ENCODE data around the gene LASP1NB.

Gene LASP1NB

GRCh38 chr17:38960402-38960801 lies 35.0 kb downstream of the LASP1NB start:
- Histone ChIP-seq H2AFZ (ENCODE audit: low read length) (no peak overlapping the region), H3K4me2 (ENCODE audit: insufficient read depth, low read length, poor library complexity, severe bottlenecking) (no peak overlapping the region), H2BK15ac (ENCODE audit: low read length) (no peak overlapping the region), H2BK12ac (ENCODE audit: low read length) (no peak overlapping the region), H4K8ac (ENCODE audit: low read depth, low read length) (no peak overlapping the region), H3K23ac (ENCODE audit: low read depth, low read length, poor library complexity) (no peak overlapping the region), H2BK5ac (ENCODE audit: low read length) (no peak overlapping the region), H2BK120ac (ENCODE audit: low read depth, low read length) (no peak overlapping the region), H3K27ac (replicated peaks; ENCODE audit: low read length) (no peak overlapping the region), H3K4ac (ENCODE audit: low read length) (no peak overlapping the region), H2AK5ac (ENCODE audit: low read depth, low read length) (no peak overlapping the region), H3K79me1 (ENCODE audit: low read depth, low read length) (no peaks in the 10 kb centered on the region), H3K9me3 (replicated peaks in 1 of 2; ENCODE audit: control insufficient read depth in 2 of 2, insufficient read depth in 1 of 2, low read depth in 1 of 2, low read length in 2 of 2) (no peaks in the 10 kb centered on the region), H3K18ac (ENCODE audit: low read length) (no peak overlapping the region), H3K9ac (ENCODE audit: low read depth, low read length, poor library complexity) (no peak overlapping the region), H4K91ac (ENCODE audit: low read depth, low read length, poor library complexity) (no peak overlapping the region), H3K27me3 (ENCODE audit: control insufficient read depth in 3 of 3, insufficient read depth in 3 of 3, low read depth in 1 of 3, low read length in 3 of 3) (peaks cover 0 to 4% (median 0%) of the 10 kb centered on the region in 3 experiments), H3K14ac (ENCODE audit: low read length) (no peak overlapping the region), H3K4me3 (ENCODE audit: low read length in 2 of 2) (no peak overlapping the region), H3K4me1 (ENCODE audit: control insufficient read depth in 2 of 2, insufficient read depth in 1 of 2, low read depth in 1 of 2, low read length in 2 of 2) (no peaks in the 10 kb centered on the region), H3K36me3 (replicated peaks in 1 of 2; ENCODE audit: control insufficient read depth in 2 of 2, insufficient read depth in 2 of 2, low read length in 2 of 2) (no peaks in the 10 kb centered on the region)
- no peak for DNase-seq (ENCODE audit: low spot score)
- WGBS, 2 donors (ENCODE audit: extremely low coverage in 2 of 2, insufficient read length in 2 of 2, insufficient replicate concordance in 1 of 2) = no CpG with 5 or more reads among the region's 5 CpGs

- H3K27ac ChIP-seq (replicated peaks; ENCODE audit: low read length) = no peak overlapping the region
- no peak overlapping the region for H3K9ac ChIP-seq (ENCODE audit: low read depth, low read length, poor library complexity)
- no CpG with 5 or more reads among the region's 4 CpGs for WGBS, 2 donors (ENCODE audit: extremely low coverage in 2 of 2, insufficient read length in 2 of 2, insufficient replicate concordance in 1 of 2)
- H4K91ac ChIP-seq (ENCODE audit: low read depth, low read length, poor library complexity) = no peak overlapping the region
- no peaks in the 10 kb centered on the region for H3K4me1 ChIP-seq (ENCODE audit: control insufficient read depth in 2 of 2, insufficient read depth in 1 of 2, low read depth in 1 of 2, low read length in 2 of 2)
- H3K9me3 ChIP-seq (replicated peaks in 1 of 2; ENCODE audit: control insufficient read depth in 2 of 2, insufficient read depth in 1 of 2, low read depth in 1 of 2, low read length in 2 of 2) = peaks cover 0 to 1% of the 10 kb centered on the region in 2 donors
- no peak overlapping the region for H2BK120ac ChIP-seq (ENCODE audit: low read depth, low read length)
- no peak overlapping the region for H2BK12ac ChIP-seq (ENCODE audit: low read length)
- no peak for DNase-seq (ENCODE audit: low spot score)
- no peak overlapping the region for H2AK5ac ChIP-seq (ENCODE audit: low read depth, low read length)
- no peak overlapping the region for H3K18ac ChIP-seq (ENCODE audit: low read length)
- H3K36me3 ChIP-seq (replicated peaks in 1 of 2; ENCODE audit: control insufficient read depth in 2 of 2, insufficient read depth in 2 of 2, low read length in 2 of 2) = no peaks in the 10 kb centered on the region
- H3K27me3 ChIP-seq (ENCODE audit: control insufficient read depth in 3 of 3, insufficient read depth in 3 of 3, low read depth in 1 of 3, low read length in 3 of 3) = peaks cover 0 to 4% (median 0%) of the 10 kb centered on the region in 3 experiments
- H3K79me1 ChIP-seq (ENCODE audit: low read depth, low read length) = no peaks in the 10 kb centered on the region
- no peak overlapping the region for H3K4me2 ChIP-seq (ENCODE audit: insufficient read depth, low read length, poor library complexity, severe bottlenecking)
- H2BK5ac ChIP-seq (ENCODE audit: low read length) = no peak overlapping the region
- H3K23ac ChIP-seq (ENCODE audit: low read depth, low read length, poor library complexity) = no peak overlapping the region
- no peak overlapping the region for H2AFZ ChIP-seq (ENCODE audit: low read length)
- no peak overlapping the region for H3K4ac ChIP-seq (ENCODE audit: low read length)
- no peak overlapping the region for H2BK15ac ChIP-seq (ENCODE audit: low read length)
- H3K4me3 ChIP-seq (ENCODE audit: low read length in 2 of 2) = no peak overlapping the region
- no peak overlapping the region for H3K14ac ChIP-seq (ENCODE audit: low read length)
- H4K8ac ChIP-seq (ENCODE audit: low read depth, low read length) = no peak overlapping the region
Observed at GRCh38 chr17:38961413-38961812, 36.0 kb downstream of the LASP1NB start.

DNA sequence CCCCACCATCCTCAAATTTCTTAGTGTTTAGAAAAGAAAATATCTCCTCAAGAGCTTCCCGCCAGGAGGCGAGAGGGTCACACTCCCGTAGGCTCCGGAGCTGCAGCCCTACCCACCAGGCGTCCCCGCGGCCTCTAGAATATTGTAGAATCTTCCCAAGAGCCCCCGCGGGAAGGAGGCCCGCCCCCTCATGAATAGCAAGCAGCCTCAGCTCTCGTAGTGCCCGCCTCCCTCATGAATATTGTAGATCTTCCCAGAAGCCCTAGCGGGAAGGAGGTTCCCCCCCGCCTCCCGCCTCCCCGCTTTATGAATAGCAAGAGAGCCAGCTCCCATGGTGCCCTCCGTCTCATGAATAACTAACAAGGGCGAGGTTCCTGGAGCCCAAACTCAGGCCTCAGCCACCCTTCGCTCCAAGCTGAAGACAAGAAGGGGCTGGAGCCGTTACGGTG lies 41.9 kb downstream of the LASP1NB start, which contains the start of gene FBXO47:
TSS of gene FBXO47 (minus strand) at position 114 of the 449 bp plus-strand sequence. CDS start 4,378 bp downstream, outside the sequence.
- Histone ChIP-seq H2BK12ac (ENCODE audit: low read length) (no peak within 1 kb of the TSS), H3K4me2 (ENCODE audit: insufficient read depth, low read length, poor library complexity, severe bottlenecking) (no peak within 1 kb of the TSS), H3K4ac (ENCODE audit: low read length) (no peak within 1 kb of the TSS), H3K23ac (ENCODE audit: low read depth, low read length, poor library complexity) (peak within 1 kb of the TSS; percentile 56), H2BK15ac (ENCODE audit: low read length) (no peak within 1 kb of the TSS), H2BK5ac (ENCODE audit: low read length) (no peak within 1 kb of the TSS), H4K8ac (ENCODE audit: low read depth, low read length) (no peak within 1 kb of the TSS), H2AFZ (ENCODE audit: low read length) (peak within 1 kb of the TSS; percentile 82), H3K27me3 (ENCODE audit: control insufficient read depth in 3 of 3, insufficient read depth in 3 of 3, low read depth in 1 of 3, low read length in 3 of 3) (peaks cover 0 to 4% (median 0%) of the 10 kb centered on the region in 3 experiments), H3K27ac (replicated peaks; ENCODE audit: low read length) (no peak within 1 kb of the TSS), H3K4me3 (ENCODE audit: low read length in 2 of 2) (no peak within 1 kb of the TSS), H2BK120ac (ENCODE audit: low read depth, low read length) (no peak within 1 kb of the TSS), H3K79me1 (ENCODE audit: low read depth, low read length) (no peaks in the 10 kb centered on the region), H3K18ac (ENCODE audit: low read length) (no peak within 1 kb of the TSS), H4K91ac (ENCODE audit: low read depth, low read length, poor library complexity) (peak within 1 kb of the TSS; percentile 2), H2AK5ac (ENCODE audit: low read depth, low read length) (no peak within 1 kb of the TSS), H3K36me3 (replicated peaks in 1 of 2; ENCODE audit: control insufficient read depth in 2 of 2, insufficient read depth in 2 of 2, low read length in 2 of 2) (no peaks in the 10 kb centered on the region), H3K4me1 (ENCODE audit: control insufficient read depth in 2 of 2, insufficient read depth in 1 of 2, low read depth in 1 of 2, low read length in 2 of 2) (peaks cover 0 to 2% of the 10 kb centered on the region in 2 donors), H3K9me3 (replicated peaks in 1 of 2; ENCODE audit: control insufficient read depth in 2 of 2, insufficient read depth in 1 of 2, low read depth in 1 of 2, low read length in 2 of 2) (peaks cover 0 to 6% of the 10 kb centered on the region in 2 donors), H3K9ac (ENCODE audit: low read depth, low read length, poor library complexity) (no peak within 1 kb of the TSS), H3K14ac (ENCODE audit: low read length) (no peak within 1 kb of the TSS)
- no CpG with 5 or more reads among the region's 21 CpGs for WGBS, 2 donors (ENCODE audit: extremely low coverage in 2 of 2, insufficient read length in 2 of 2, insufficient replicate concordance in 1 of 2)
- peak; percentile 46 for DNase-seq (ENCODE audit: low spot score)

DNA sequence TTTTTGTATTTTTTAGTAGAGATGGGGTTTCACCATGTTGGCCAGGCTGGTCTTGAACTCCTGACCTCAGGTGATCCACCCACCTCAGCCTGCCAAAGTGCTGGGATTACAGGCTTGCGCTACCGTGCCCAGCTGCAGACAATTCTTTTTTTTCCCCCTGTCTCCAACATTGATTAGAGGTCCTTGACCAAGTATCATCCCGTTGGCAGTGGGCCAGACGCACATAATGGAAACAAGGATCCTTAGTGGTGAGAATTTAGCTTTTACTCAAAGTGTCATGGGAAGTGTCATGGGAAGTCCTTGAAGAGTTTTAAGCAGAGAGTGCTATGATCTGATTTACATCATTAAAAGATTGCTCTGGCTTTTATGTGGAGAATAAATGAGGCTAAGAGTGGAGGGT lies 43.9 kb downstream of the LASP1NB start:
- Histone ChIP-seq H2BK120ac (ENCODE audit: low read depth, low read length) (no peak overlapping the region), H3K18ac (ENCODE audit: low read length) (no peak overlapping the region), H3K4me1 (ENCODE audit: control insufficient read depth in 2 of 2, insufficient read depth in 1 of 2, low read depth in 1 of 2, low read length in 2 of 2) (peaks cover 0 to 2% of the 10 kb centered on the region in 2 donors), H2AK5ac (ENCODE audit: low read depth, low read length) (no peak overlapping the region), H3K23ac (ENCODE audit: low read depth, low read length, poor library complexity) (no peak overlapping the region), H4K91ac (ENCODE audit: low read depth, low read length, poor library complexity) (no peak overlapping the region), H3K14ac (ENCODE audit: low read length) (no peak overlapping the region), H3K9me3 (replicated peaks in 1 of 2; ENCODE audit: control insufficient read depth in 2 of 2, insufficient read depth in 1 of 2, low read depth in 1 of 2, low read length in 2 of 2) (peaks cover 0 to 6% of the 10 kb centered on the region in 2 donors), H3K4me3 (ENCODE audit: low read length in 2 of 2) (no peak overlapping the region), H3K79me1 (ENCODE audit: low read depth, low read length) (no peaks in the 10 kb centered on the region), H3K9ac (ENCODE audit: low read depth, low read length, poor library complexity) (no peak overlapping the region), H3K36me3 (replicated peaks in 1 of 2; ENCODE audit: control insufficient read depth in 2 of 2, insufficient read depth in 2 of 2, low read length in 2 of 2) (no peaks in the 10 kb centered on the region), H2BK15ac (ENCODE audit: low read length) (no peak overlapping the region), H2BK12ac (ENCODE audit: low read length) (no peak overlapping the region), H3K27me3 (ENCODE audit: control insufficient read depth in 3 of 3, insufficient read depth in 3 of 3, low read depth in 1 of 3, low read length in 3 of 3) (peaks cover 0 to 4% (median 0%) of the 10 kb centered on the region in 3 experiments), H3K27ac (replicated peaks; ENCODE audit: low read length) (no peak overlapping the region), H2AFZ (ENCODE audit: low read length) (no peak overlapping the region), H2BK5ac (ENCODE audit: low read length) (no peak overlapping the region), H3K4me2 (ENCODE audit: insufficient read depth, low read length, poor library complexity, severe bottlenecking) (no peak overlapping the region), H4K8ac (ENCODE audit: low read depth, low read length) (no peak overlapping the region), H3K4ac (ENCODE audit: low read length) (no peak overlapping the region)
- DNase-seq (ENCODE audit: low spot score) = no peak
- no CpG with 5 or more reads among the region's 4 CpGs for WGBS, 2 donors (ENCODE audit: extremely low coverage in 2 of 2, insufficient read length in 2 of 2, insufficient replicate concordance in 1 of 2)

All from neuronal stem cell (in vitro differentiated cells).